T follicular helper cell (primary cell): ENCODE results near the gene ARHGEF16.

ENCODE experiments used
- DNase-seq: peaks from one replicate; pipeline ENCODE4 v3.0.0-alpha.2; 2020; ENCODE audit warnings: low read depth

ARHGEF16 gene

DNA sequence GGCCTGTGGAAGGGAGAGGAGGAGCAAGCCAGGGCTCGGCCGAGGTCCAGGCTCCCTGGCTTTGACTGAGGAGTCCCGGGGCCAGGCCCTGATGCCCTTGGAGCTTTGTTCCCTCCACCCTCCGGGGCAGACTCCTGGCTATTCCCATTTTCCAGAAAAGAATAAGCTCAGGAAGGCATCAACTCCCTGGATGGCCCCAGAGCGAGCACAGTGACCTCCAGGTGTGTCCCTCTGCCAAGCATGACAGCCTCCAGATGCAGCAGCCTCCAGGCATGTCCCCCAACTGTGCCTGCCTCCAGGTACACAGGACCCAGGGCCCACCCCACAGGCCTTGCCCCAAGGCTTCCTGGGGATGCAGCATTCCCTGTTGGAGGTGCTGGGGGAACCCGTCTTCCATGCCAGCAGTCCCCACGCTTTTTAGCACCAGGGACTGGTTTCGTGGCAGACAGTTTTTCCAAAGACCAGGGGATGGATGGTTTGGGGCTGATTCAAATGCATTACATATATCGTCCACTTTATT is 15.7 kb upstream of the ARHGEF16 start:
- no peak for DNase-seq

DNA sequence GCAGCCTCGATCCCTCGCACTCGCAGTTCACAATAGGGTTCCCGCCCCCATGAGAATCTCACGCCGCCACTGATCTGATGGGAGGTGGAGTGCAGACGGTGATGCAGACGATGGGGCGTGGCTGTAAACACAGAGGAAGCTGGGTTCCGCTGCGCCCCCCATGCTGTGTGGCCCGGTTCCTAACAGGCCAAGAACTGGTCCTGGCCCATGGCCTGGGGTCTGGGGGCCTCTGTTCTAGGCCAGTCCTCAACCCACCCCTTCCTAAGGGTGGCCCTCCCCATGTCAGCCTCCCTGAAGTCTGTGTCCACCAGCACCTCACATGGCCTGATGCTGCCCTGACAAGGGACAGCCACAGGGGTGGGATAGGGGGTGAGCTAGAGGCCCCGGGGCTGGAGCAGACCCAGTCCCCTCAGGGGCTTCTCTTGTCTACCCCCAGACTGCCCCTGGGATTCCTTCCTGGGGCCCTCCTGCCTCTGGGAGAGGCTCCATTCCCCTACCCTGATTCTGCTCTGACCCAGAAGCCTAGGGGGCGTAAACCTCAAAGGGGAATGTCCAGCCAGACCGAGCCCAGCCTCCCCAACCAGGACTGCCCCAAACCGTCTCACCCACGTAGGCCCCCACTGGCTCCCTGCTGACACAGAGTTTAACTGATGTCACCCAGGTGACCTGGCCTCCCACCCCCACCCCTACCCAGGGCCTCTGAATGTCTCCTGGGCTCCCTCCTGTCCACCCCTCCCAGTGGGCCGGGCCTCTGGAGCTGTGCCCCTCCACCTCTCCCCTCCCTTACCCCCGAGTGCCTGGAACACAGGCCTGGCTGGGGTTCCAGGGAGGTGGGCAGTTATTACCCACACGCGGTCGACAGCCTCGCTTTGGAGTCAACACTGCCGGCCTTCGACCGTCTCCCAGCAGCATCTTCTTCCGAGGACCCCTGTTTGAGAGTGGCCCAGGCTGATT is 14.8 kb upstream of the ARHGEF16 start:
- DNase-seq = no peak

- no peak for DNase-seq
These were observed 14.2 kb upstream of the ARHGEF16 start for GRCh38 chr1:3440300-3440681.

DNA sequence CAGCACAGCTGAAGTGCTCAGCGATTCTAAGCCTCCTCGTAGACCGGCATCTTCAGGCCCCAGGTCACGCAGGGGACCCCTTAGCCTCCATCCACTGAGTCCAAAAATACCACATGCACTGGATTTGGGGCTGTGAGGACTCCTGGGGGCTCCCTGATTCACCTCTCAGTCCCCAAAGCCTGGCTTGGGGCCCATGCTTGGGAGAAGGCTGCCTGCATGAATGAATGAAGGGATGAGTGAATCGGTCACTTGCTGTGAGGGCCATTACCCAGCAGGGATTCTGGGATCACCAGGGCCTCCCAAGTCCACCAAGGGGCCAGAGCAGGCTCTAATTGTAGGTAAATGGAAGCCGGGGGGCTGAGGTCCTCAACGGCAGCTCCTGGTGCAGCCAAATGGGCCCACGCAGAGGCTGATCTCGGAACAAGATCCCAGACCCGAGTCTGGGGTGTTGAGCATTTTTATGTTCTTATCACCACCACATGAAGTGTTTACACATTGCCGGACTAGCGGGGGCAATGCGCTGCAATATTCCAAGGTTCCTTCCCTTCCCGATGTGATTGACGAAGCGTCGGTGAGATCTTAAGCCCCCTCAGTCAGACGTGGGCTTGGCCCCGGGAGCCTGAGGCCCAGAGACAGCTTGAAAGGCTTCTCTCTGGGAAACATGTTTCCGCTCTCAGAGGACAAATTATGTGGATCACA is 13.6 kb upstream of the ARHGEF16 start:
- DNase-seq = no peak

DNA sequence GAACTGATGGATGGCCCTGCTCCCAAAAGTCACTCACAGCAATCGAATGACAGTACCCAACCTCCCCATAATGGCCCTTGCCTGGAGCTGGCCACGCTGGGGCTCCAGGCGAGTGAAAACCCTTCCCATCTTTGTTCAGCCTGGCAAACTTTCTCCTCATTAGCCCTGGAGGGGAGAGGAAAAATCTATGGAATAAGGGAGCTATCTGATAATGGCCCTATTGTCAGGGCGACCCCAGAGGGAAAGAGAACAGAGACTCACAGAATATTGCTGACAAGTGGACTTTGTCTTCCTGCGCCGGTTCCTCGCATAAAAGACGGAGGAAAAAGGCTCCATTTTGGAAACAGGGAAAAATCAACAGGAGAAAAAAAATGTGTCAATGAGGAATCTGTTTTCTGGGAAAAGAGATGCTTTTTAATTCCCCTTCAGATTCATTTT is 13.0 kb upstream of the ARHGEF16 start:
- no peak for DNase-seq

DNA sequence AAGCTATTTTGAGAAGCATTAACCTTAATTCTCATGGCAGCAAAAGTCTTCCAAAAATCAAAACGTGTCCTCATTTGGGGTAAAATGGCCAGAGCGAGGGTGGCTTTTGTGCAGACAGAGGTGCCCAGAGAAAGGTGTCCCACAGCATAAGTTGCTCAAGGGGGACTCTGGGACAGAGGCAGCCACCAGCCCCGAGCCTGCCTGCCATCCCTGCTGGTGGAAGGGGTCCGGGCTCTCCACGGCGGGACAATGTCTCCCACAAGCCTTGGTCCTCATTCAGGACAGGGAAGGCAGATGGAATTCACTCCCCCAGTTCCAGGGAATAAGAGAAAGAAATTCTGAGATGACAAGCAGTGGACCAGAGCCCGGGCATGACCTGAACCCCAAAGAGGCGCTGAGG is 12.6 kb upstream of the ARHGEF16 start:
- DNase-seq = no peak

- DNase-seq = no peak
These were observed 12.1 kb upstream of the ARHGEF16 start for GRCh38 chr1:3442331-3442730.

DNA sequence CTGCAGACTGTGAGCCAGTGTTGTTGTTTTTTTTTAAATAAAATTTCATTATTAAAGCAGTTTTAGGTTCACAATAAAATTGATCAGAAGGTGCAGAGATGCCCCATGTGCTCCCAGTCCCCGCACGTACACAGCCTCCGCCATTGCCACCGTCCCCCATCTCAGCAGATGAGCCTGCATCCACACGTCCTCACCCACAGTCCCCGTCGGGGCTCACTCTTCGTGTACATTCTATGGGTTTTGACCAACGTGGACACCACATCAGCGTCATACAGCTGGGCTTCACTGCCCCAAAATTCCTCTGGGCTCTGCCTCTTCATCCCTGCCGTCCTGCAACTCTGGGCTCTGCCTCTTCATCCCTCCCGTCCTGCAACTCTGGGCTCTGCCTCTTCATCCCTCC is 11.6 kb upstream of the ARHGEF16 start:
- no peak for DNase-seq

- no peak for DNase-seq
These were observed 10.7 kb upstream of the ARHGEF16 start for GRCh38 chr1:3443807-3444206.

DNA sequence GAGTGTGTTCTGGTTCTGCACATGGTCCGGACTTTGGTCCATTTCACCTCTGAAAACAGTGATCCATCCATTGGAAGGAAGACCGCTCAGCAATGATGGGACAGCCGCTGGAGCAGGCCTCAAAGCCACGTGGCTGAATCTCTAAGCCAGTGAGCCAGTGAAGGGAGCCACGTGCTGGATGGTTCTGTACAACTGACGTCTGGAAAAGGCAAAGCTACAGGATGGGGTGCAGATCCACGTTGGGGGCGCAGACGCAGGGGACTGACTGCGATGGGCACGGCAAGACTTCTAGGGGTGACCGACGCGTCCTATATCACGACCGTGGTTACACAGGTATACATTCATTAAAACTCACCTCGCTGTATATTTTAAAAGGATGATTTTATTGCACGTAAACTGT is 10.2 kb upstream of the ARHGEF16 start:
- DNase-seq = no peak

GRCh38 chr1:3444736-3445135 is 9.7 kb upstream of the ARHGEF16 start:
- DNase-seq = no peak

GRCh38 chr1:3450202-3450863 is 4.1 kb upstream of the ARHGEF16 start:
- no peak for DNase-seq

DNA sequence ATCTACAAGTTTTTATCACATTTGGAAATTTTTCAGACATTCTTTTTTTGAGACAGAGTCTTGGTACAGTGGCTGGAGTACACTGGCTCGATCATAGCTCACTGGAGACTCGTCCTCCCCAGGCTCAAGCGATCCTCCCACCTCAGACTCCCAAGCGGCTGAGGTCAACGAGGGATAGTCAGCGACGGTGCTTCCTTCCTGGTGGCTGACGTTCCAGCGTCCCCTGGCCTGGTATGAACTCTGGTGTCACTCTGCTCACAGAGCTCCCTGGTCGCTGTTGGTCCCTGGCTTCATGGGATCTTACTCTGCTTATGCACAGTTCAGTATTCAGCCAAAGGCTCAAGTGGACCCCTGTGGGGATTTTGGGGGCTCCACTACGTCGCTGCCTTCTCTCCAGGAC is 3.5 kb upstream of the ARHGEF16 start:
- no peak for DNase-seq

GRCh38 chr1:3451994-3452865 is 2.2 kb upstream of the ARHGEF16 start:
- no peak for DNase-seq

DNA sequence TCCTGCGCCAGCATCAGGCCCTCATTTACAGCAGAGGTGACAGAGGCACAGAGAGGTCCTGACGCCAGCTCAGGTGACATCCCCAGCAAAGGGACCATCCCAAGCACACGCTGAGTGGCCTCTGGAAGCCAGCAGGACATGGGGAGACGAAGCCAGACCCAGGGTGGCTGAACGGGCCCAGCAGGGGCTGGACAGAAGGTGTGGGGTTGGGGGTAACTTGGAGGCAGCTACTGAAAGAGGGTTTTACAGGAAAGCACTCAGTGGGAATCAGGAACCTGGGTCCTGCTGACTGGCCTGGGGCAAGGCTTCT is 1.6 kb upstream of the ARHGEF16 start:
- no peak for DNase-seq

DNA sequence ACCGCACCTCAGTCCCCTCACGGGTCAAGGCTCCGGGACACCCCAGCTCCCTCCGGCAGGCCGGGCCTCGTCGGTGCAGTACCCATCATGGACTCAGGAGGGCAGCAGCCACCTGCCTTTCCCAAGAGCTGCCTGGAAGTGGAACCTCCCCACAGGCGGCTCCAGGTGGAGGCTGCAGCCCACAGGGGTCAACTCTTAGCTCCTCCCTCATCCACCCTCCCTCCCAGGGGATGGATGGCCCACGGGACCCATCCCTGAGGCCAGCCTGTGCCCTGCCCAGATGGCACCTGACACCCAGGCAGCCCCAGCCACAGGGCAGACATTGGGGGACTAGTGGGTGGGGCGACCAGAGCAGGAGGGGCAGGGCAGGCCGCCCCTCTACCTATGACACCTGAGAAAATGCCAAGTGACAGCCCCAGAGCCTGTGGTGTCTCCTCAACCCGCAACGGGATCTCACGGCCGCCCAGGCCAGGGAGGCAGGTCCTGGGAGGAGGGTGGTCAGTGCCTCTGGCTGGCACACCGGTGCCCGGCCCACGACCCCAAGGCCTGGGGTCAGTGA is 1.2 kb upstream of the ARHGEF16 start:
- DNase-seq = peak; percentile 61

GRCh38 chr1:3454811-3455618 is 550 bp downstream of the ARHGEF16 start:
- DNase-seq = no peak

DNA sequence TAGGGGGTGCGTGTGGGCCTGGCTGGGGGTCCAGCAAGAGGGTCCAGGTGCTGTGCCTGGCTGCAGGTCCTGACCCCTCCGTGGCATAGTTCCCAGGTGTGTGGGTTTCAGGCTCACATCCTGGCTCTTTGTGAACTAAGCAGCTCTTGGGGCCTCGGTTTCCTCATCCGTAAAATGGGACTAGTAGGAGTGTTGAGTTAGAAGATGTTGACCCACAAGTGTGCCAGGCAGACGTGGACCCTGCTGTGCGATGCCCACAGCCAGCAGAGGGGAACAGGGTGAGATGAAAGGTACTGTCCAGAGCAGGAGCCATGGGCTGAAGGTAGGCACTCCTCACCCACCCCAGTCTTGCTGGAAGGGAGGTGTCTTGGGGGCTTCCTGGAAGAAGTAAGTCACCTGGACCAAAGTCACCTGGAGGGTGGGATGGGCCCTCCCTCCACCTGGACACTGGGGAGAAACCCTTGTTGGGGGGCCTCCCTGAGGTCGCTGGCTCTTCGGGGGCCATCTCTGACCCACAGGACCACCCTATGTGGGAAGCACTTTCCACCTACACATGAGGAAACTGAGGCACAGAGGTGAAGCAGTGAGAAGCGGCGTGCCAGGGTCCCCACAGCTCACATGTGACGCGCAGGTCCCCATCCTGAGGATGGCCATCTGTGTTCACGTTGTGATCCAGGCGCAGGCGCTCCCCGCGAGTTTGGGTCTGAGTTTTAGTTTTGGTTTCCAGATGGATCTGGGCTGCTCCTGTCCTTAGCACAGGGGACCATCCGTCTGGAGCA is 1.4 kb downstream of the ARHGEF16 start:
- DNase-seq = no peak

DNA sequence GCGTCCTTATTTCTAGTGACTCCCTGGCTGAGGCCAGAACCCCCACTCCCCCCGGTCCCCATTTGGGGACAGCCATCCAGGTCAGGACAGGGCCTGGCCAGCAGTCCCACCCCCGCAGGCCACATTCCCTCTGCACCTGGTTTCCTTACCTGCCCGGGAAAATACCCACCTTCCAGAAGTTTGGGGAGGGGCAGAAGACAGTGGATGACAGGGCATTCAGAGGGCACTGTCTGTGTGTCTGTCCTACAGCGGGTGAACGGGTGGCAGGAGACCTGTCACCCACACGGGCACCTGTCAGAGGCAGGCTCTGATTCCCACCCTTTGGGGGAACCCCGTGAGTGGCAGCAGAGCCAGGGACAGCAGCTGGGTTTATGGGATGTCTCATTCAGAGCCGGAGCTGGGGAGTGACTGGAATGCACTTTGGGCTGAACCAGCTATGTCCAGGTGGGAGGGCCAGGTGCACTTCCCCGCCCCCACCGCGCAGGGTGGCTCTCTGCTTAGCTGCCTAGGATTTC is 2.0 kb downstream of the ARHGEF16 start:
- no peak for DNase-seq
